ENCODE data around the gene CASP10. TPM values are rescaled to one million over a fixed set of nuclear protein-coding genes. Genes with fewer than 3 reads are reported as not detected.
"Not testable (repeated sequence)": the region's sequence is repeated elsewhere in the genome, so short reads cannot be mapped to it uniquely, and the experiment has no call there.

CASP10 gene
- total RNA-seq, 2 donors from 2014 or later, result 3.0 to 6.0 TPM

GRCh38 chr2:201139836-201140604 is 42.9 kb upstream of the CASP10 start:
- WGBS, 2 donors, result 77 to 78% methylated on average over 13 to 34 of the region's 34 CpGs
- H3K4me3 ChIP-seq, result no peak overlapping the region
- H3K27ac ChIP-seq, result no peak overlapping the region
- no peaks in the 10 kb centered on the region for H3K27me3 ChIP-seq
- peaks cover 15% of the 10 kb centered on the region for H3K4me1 ChIP-seq
- no peak for DNase-seq
- ATAC-seq, result no peak
- peaks cover 17 to 45% of the 10 kb centered on the region in 2 donors for H3K36me3 ChIP-seq (replicated peaks in 1 of 2; ENCODE audit: insufficient read depth in 1 of 2, low read depth in 2 of 2)
- TF ChIP-seq POLR2A (IDR thresholded peaks at IDR 0.05), result no peak
- no peak for TF ChIP-seq CTCF (IDR thresholded peaks at IDR 0.05)
- intact Hi-C loops (cut with DNase I), result no loop called here
- H3K9me3 ChIP-seq, result no peaks in the 10 kb centered on the region

DNA sequence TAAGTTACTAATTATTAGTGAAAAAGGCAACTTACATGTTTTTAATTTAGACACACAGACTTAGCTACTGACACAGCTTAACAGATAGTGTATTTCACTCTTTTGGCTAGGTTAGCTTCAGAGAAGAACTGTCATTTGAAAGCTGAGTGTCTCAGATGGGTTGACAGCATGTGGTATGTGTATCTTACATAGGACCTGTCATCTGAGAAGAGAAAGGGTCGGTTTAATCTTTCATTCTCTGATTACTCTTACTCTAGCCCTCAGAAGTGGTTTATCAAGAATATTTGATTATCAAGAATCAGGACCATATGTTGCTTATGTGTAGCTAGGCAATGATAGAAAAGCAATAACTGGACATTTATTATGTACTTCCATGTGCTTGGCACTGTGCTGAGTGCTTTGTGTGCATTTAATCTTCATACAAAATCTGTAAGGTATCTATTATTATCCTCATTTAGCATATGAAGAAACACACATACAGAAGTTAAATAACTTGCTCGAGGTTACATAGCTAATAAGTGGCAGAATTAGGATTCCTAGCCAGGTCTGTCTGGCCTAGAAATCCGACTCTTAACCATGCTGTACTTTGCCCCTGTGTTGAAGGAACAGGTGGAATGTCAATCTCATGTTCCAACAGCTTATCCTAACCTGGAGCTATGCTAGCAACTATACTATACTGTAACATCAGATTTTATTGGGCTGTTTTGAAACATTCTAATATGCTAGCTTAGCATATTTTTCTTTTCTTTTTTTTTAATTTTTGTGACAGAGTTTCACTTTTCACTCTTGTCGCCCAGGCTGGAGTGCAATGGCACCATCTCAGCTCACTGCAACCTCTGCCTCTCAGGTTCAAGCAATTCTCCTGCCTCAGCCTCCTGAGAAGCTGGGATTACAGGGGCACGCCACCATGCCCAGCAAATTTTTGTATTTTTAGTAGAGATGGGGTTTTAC is 38.6 kb upstream of the CASP10 start:
- peaks cover 28% of the 10 kb centered on the region for H3K4me1 ChIP-seq
- no peaks in the 10 kb centered on the region for H3K9me3 ChIP-seq
- peak overlapping the region in 2 of 4 donors; percentile 32 to 58 for H3K27ac ChIP-seq
- 48 to 49% methylated on average over 5 of the region's 5 CpGs for WGBS, 2 donors
- no peak overlapping the region for H3K4me3 ChIP-seq
- intact Hi-C loops (cut with DNase I), result no loop called here
- DNase-seq (peak in 1 of 4 donors; percentile 35), ATAC-seq (peak; percentile 70)
- H3K27me3 ChIP-seq, result no peaks in the 10 kb centered on the region
- TF ChIP-seq CTCF (IDR thresholded peaks at IDR 0.05), result no peak
- TF ChIP-seq POLR2A (IDR thresholded peaks at IDR 0.05), result no peak
- H3K36me3 ChIP-seq (replicated peaks in 1 of 2; ENCODE audit: insufficient read depth in 1 of 2, low read depth in 2 of 2), result peaks cover 0 to 13% of the 10 kb centered on the region in 2 donors

DNA sequence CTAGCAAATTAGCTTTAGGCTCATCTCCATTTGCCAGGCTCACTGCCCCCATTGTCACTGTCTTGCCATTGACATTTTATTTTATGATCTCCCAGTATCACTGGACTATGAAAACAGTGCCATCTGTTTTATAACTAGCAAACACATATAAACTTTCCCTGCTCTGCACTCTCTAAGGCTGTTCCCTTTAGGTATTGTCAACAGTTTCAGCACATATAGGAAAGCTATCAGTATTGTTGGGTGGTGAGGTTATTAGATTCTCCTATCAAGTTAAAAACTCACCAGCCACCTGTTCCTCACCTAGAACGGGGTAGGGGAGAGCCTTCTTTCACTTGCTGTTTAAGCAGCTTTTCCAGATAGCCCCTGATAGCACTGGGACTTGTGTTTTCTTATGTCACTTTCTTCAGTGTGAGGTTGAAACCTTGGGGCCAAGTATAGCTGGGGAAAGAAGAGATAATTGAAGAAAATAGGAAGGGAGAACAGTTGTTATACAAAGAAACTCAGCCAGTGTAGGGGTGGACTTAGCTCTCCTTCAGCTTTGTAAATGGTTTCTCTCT is 34.4 kb upstream of the CASP10 start:
- Histone ChIP-seq H3K27ac (peak overlapping the region in 3 of 4 donors; percentile 19 to 76 (median 68)), H3K4me3 (no peak overlapping the region), H3K27me3 (no peaks in the 10 kb centered on the region), H3K4me1 (peaks cover 46% of the 10 kb centered on the region), H3K9me3 (no peaks in the 10 kb centered on the region), H3K36me3 (replicated peaks in 1 of 2; ENCODE audit: insufficient read depth in 1 of 2, low read depth in 2 of 2) (peaks cover 4 to 19% of the 10 kb centered on the region in 2 donors)
- TF ChIP-seq POLR2A (IDR thresholded peaks at IDR 0.05) (no peak), CTCF (IDR thresholded peaks at IDR 0.05) (no peak)
- ATAC-seq (no peak), DNase-seq (no peak)
- WGBS, 2 donors, result 20 to 65% methylated on average over 1 of the region's 1 CpG
- intact Hi-C loops (cut with DNase I), result no loop called here

GRCh38 chr2:201149064-201149820 is 33.7 kb upstream of the CASP10 start:
- ATAC-seq, result peak; percentile 55

GRCh38 chr2:201149821-201150165 is 33.1 kb upstream of the CASP10 start:
- peaks cover 4 to 19% of the 10 kb centered on the region in 2 donors for H3K36me3 ChIP-seq (replicated peaks in 1 of 2; ENCODE audit: insufficient read depth in 1 of 2, low read depth in 2 of 2)
- H3K4me3 ChIP-seq; H3K27me3 ChIP-seq; H3K9me3 ChIP-seq; intact Hi-C loops (cut with DNase I); ATAC-seq; DNase-seq: not testable (repeated sequence)
- 86 to 92% methylated on average over 8 of the region's 8 CpGs for WGBS, 2 donors
- peaks cover 33% of the 10 kb centered on the region for H3K4me1 ChIP-seq
- H3K27ac ChIP-seq, result peak overlapping the region in 2 of 4 donors; percentile 56 to 76

More at GRCh38 chr2:201149064-201149820, 33.7 kb upstream of the CASP10 start:
- Histone ChIP-seq H3K4me1 (peaks cover 39% of the 10 kb centered on the region), H3K36me3 (replicated peaks in 1 of 2; ENCODE audit: insufficient read depth in 1 of 2, low read depth in 2 of 2) (peaks cover 4 to 19% of the 10 kb centered on the region in 2 donors), H3K27me3 (no peaks in the 10 kb centered on the region), H3K9me3 (no peaks in the 10 kb centered on the region), H3K4me3 (no peak overlapping the region), H3K27ac (peak overlapping the region in 3 of 4 donors; percentile 19 to 76 (median 68))
- intact Hi-C loops (cut with DNase I), result no loop called here
- no peak for DNase-seq
- TF ChIP-seq CTCF (IDR thresholded peaks at IDR 0.05), result no peak
- TF ChIP-seq POLR2A (IDR thresholded peaks at IDR 0.05), result no peak
- WGBS, 2 donors, result 98% methylated on average over 2 of the region's 2 CpGs
